GM23248 (cell line): Measurements from ENCODE around the gene LIN37. TPM values are rescaled to one million over a fixed set of nuclear protein-coding genes. Genes with fewer than 3 reads are reported as not detected.

Source experiments
- DNase-seq: peaks from one replicate; pipeline ENCODE4 v3.0.0-alpha.2; 2015
- H2AFZ ChIP-seq: fragments of 200-600 bp; sonication (generic); 2 replicates; pipeline ENCODE4 v1.6.1; 2016; ENCODE audit warnings: antibody characterized with exemption
- H3F3A ChIP-seq: fragments of 200-600 bp; sonication (generic); 2 replicates; pipeline ENCODE4 v1.6.1; 2016; ENCODE audit warnings: mild to moderate bottlenecking, antibody characterized with exemption, mixed run types; ENCODE audit not compliant: insufficient read depth
- H3K27ac ChIP-seq: fragments of 200-600 bp; sonication (generic); 2 replicates; pipeline ENCODE4 v1.5.1; 2016; ENCODE audit warnings: mild to moderate bottlenecking
- H3K27me3 ChIP-seq: fragments of 200-600 bp; sonication (generic); replicated peaks from 2 replicates; pipeline ENCODE4 v1.6.1; 2016; ENCODE audit warnings: mild to moderate bottlenecking; ENCODE audit not compliant: insufficient read depth
- H3K36me3 ChIP-seq: fragments of 200-600 bp; sonication (generic); 2 replicates; pipeline ENCODE4 v1.6.1; 2016; ENCODE audit warnings: low read depth, mild to moderate bottlenecking
- H3K4me1 ChIP-seq: fragments of 200-600 bp; sonication (generic); 2 replicates; pipeline ENCODE4 v1.6.1; 2016; ENCODE audit warnings: mild to moderate bottlenecking; ENCODE audit not compliant: insufficient read depth
- H3K4me2 ChIP-seq: fragments of 200-600 bp; sonication (generic); one replicate; pipeline ENCODE4 v1.6.1; 2016; ENCODE audit warnings: mild to moderate bottlenecking; ENCODE audit not compliant: unreplicated experiment
- H3K4me3 ChIP-seq: fragments of 200-600 bp; sonication (generic); 2 replicates; pipeline ENCODE4 v1.5.1; 2016; ENCODE audit warnings: mild to moderate bottlenecking
- H3K79me2 ChIP-seq: fragments of 200-600 bp; sonication (generic); 2 replicates; pipeline ENCODE4 v1.6.1; 2016; ENCODE audit warnings: mild to moderate bottlenecking; ENCODE audit not compliant: insufficient read depth
- H3K9ac ChIP-seq: fragments of 200-600 bp; sonication (generic); 2 replicates; pipeline ENCODE4 v1.6.1; 2016; ENCODE audit warnings: mild to moderate bottlenecking
- H3K9me2 ChIP-seq: fragments of 200-600 bp; sonication (generic); 2 replicates; pipeline ENCODE4 v1.6.1; 2016; ENCODE audit warnings: mixed run types, mild to moderate bottlenecking, moderate library complexity; ENCODE audit not compliant: insufficient read depth
- H3K9me3 ChIP-seq: fragments of 200-600 bp; sonication (generic); one replicate; pipeline ENCODE4 v1.6.1; 2017; ENCODE audit warnings: low read depth
- H4K20me1 ChIP-seq: fragments of 200-600 bp; sonication (generic); 2 replicates; pipeline ENCODE4 v1.6.0; 2016; ENCODE audit not compliant: insufficient read depth
- EZH2 ChIP-seq: fragments of 200-600 bp; sonication (generic); IDR thresholded peaks from 2 replicates; pipeline ENCODE4 v1.6.1; 2018; ENCODE audit warnings: antibody characterized with exemption, mild to moderate bottlenecking; ENCODE audit not compliant: insufficient read depth, poor library complexity, severe bottlenecking
- EZH2phosphoT487 ChIP-seq: fragments of 200-600 bp; sonication (generic); IDR thresholded peaks from 2 replicates; pipeline ENCODE4 v1.6.1; 2018; ENCODE audit warnings: antibody characterized with exemption, moderate library complexity, mild to moderate bottlenecking, low read depth; ENCODE audit not compliant: insufficient read depth
- WGBS, 2 experiments: methylation state at CpG; one replicate each; pipeline ENCODE4 v1.1.6; 2015 to 2017; ENCODE audit warnings: low lambda C conversion rate in 2 of 2, low coverage in 1 of 2; ENCODE audit errors: missing lambda C conversion rate in 2 of 2; 5-methylcytosine and 5-hydroxymethylcytosine counted together
- in situ Hi-C: fragments of 300-500 bp; cut with MboI; formaldehyde crosslinking; loops from 2 replicates; pipeline ENCODE4 v1.15.0; 2020
- polyA plus RNA-seq: library from polyadenylated mRNA; unstranded; fragments of >200 nt; fragmentation: Nextera tagmentation; extraction: Ambion mirVana; gene quantifications from 2 replicates; pipeline ENCODE4 v1.2.1, GENCODE V29; 2016
- total RNA-seq: library from RNA; depleted of rRNA; stranded (reverse); fragments of >200 nt; shearing (Covaris generic); gene quantifications from 2 replicates; pipeline ENCODE4 v1.2.3, GENCODE V29; 2014

Gene LIN37
- total and polyA plus RNA-seq, 2 experiments from 2014 or later = 9.7 to 12.3 TPM

GRCh38 chr19:35782589-35782988 is 34.2 kb downstream of the LIN37 start:
- Histone ChIP-seq H3K4me2 (no peak overlapping the region), H3K36me3 (no peaks in the 10 kb centered on the region)
- 98 to 99% methylated on average over 9 to 11 of the region's 12 CpGs for WGBS, 2 experiments

GRCh38 chr19:35783469-35784434 is 35.4 kb downstream of the LIN37 start:
- TF ChIP-seq EZH2 (no peak), EZH2phosphoT487 (no peak)
- WGBS, 2 experiments = 84 to 91% methylated on average over 14 to 28 of the region's 28 CpGs
- no peak overlapping the region for H3K27ac ChIP-seq
- no peaks in the 10 kb centered on the region for H3K79me2 ChIP-seq
- H3K4me3 ChIP-seq = no peak overlapping the region
- H3K27me3 ChIP-seq = no peaks in the 10 kb centered on the region
- H3F3A ChIP-seq = no peaks in the 10 kb centered on the region
- H3K9me2 ChIP-seq = no peaks in the 10 kb centered on the region
- no peak for DNase-seq
- no peak overlapping the region for H2AFZ ChIP-seq
- no peaks in the 10 kb centered on the region for H3K36me3 ChIP-seq
- no peak overlapping the region for H3K4me2 ChIP-seq
- no peaks in the 10 kb centered on the region for H4K20me1 ChIP-seq
- no peaks in the 10 kb centered on the region for H3K4me1 ChIP-seq
- H3K9me3 ChIP-seq = no peaks in the 10 kb centered on the region
- in situ Hi-C loops = no loop called here
- no peak overlapping the region for H3K9ac ChIP-seq

More at GRCh38 chr19:35782589-35782988, 34.2 kb downstream of the LIN37 start:
- TF ChIP-seq EZH2 = no peak
- no peak for TF ChIP-seq EZH2phosphoT487
- Histone ChIP-seq H3K9ac (no peak overlapping the region), H3F3A (no peaks in the 10 kb centered on the region), H3K27ac (no peak overlapping the region), H3K79me2 (no peaks in the 10 kb centered on the region), H3K9me3 (no peaks in the 10 kb centered on the region), H2AFZ (no peak overlapping the region), H4K20me1 (no peaks in the 10 kb centered on the region), H3K27me3 (no peaks in the 10 kb centered on the region), H3K4me3 (no peak overlapping the region), H3K4me1 (no peaks in the 10 kb centered on the region), H3K9me2 (no peaks in the 10 kb centered on the region)
- DNase-seq = no peak
- in situ Hi-C loops = no loop called here

GRCh38 chr19:35784503-35785338 is 36.3 kb downstream of the LIN37 start:
- Histone ChIP-seq H3K4me3 (no peak overlapping the region), H3K27ac (no peak overlapping the region), H3K9me3 (no peaks in the 10 kb centered on the region), H3K9ac (no peak overlapping the region), H2AFZ (no peak overlapping the region), H3K36me3 (no peaks in the 10 kb centered on the region), H3K4me2 (no peak overlapping the region), H3K4me1 (no peaks in the 10 kb centered on the region), H3K9me2 (no peaks in the 10 kb centered on the region), H3F3A (no peaks in the 10 kb centered on the region), H3K79me2 (no peaks in the 10 kb centered on the region), H4K20me1 (no peaks in the 10 kb centered on the region), H3K27me3 (no peaks in the 10 kb centered on the region)
- WGBS, 2 experiments = 77 to 84% methylated on average over 19 to 44 of the region's 45 CpGs
- in situ Hi-C loops = no loop called here
- DNase-seq = no peak
- no peak for TF ChIP-seq EZH2
- TF ChIP-seq EZH2phosphoT487 = no peak

- Histone ChIP-seq H3K27me3 (no peaks in the 10 kb centered on the region), H3K4me3 (no peak overlapping the region), H3K36me3 (no peaks in the 10 kb centered on the region), H3K79me2 (no peaks in the 10 kb centered on the region), H3K4me2 (no peak overlapping the region), H3K9me3 (no peaks in the 10 kb centered on the region), H3K4me1 (no peaks in the 10 kb centered on the region), H3K27ac (no peak overlapping the region), H4K20me1 (no peaks in the 10 kb centered on the region), H3K9ac (no peak overlapping the region), H2AFZ (no peak overlapping the region), H3K9me2 (no peaks in the 10 kb centered on the region), H3F3A (no peaks in the 10 kb centered on the region)
- no peak for DNase-seq
- WGBS, 2 experiments = 88 to 90% methylated on average over 10 of the region's 10 CpGs
- in situ Hi-C loops = no loop called here
- no peak for TF ChIP-seq EZH2
- TF ChIP-seq EZH2phosphoT487 = no peak
Measured at GRCh38 chr19:35785339-35785627, 36.9 kb downstream of the LIN37 start.
